Trophoblast cell (in vitro differentiated cells and primary cell): ENCODE data around the gene ARPP21.

Experiments used
- DNase-seq, 2 donors: peaks; one replicate each; pipeline ENCODE4 v3.0.0-alpha.2; 2016
- H2AFZ ChIP-seq: 2 replicates; pipeline ENCODE4 v1.6.1; 2013; ENCODE audit warnings: low read length, moderate library complexity, mild to moderate bottlenecking; ENCODE audit not compliant: insufficient read depth, poor library complexity
- H2AK5ac ChIP-seq: 2 replicates; pipeline ENCODE4 v1.6.1; 2013; ENCODE audit warnings: mild to moderate bottlenecking, low read length
- H2BK120ac ChIP-seq: 2 replicates; pipeline ENCODE4 v1.6.1; 2013; ENCODE audit warnings: low read length, mild to moderate bottlenecking, moderate library complexity; ENCODE audit not compliant: insufficient read depth, poor library complexity
- H2BK12ac ChIP-seq: 2 replicates; pipeline ENCODE4 v1.6.1; 2013; ENCODE audit warnings: mild to moderate bottlenecking, low read length, moderate library complexity
- H2BK5ac ChIP-seq: 2 replicates; pipeline ENCODE4 v1.6.1; 2013; ENCODE audit warnings: low read length, low read depth, moderate library complexity, mild to moderate bottlenecking; ENCODE audit not compliant: poor library complexity
- H3K14ac ChIP-seq: 2 replicates; pipeline ENCODE4 v1.6.1; 2013; ENCODE audit warnings: mild to moderate bottlenecking, low read length
- H3K18ac ChIP-seq: 2 replicates; pipeline ENCODE4 v1.6.1; 2013; ENCODE audit warnings: mild to moderate bottlenecking, low read length
- H3K23ac ChIP-seq: 2 replicates; pipeline ENCODE4 v1.6.1; 2013; ENCODE audit warnings: low read length
- H3K27ac ChIP-seq: 2 replicates; pipeline ENCODE4 v1.5.1; 2013; ENCODE audit warnings: low read depth, mild to moderate bottlenecking, inconsistent platforms, low read length, moderate library complexity
- H3K27me3 ChIP-seq: 2 replicates; pipeline ENCODE4 v1.6.1; 2013; ENCODE audit warnings: inconsistent platforms, mild to moderate bottlenecking, low read length, moderate library complexity; ENCODE audit not compliant: insufficient read depth
- H3K36me3 ChIP-seq, 2 experiments: 1 replicate in 1 of 2; 2 replicates in 1 of 2; pipeline ENCODE4 v1.6.1; 2013; ENCODE audit warnings: low read length in 2 of 2, mild to moderate bottlenecking in 2 of 2, moderate library complexity in 1 of 2; ENCODE audit not compliant: insufficient read depth in 2 of 2, control insufficient read depth in 1 of 2
- H3K4ac ChIP-seq: 2 replicates; pipeline ENCODE4 v1.6.1; 2013; ENCODE audit warnings: low read depth, mild to moderate bottlenecking, low read length, moderate library complexity
- H3K4me1 ChIP-seq, 2 experiments: 1 replicate in 1 of 2; 2 replicates in 1 of 2; pipeline ENCODE4 v1.6.1; 2013; ENCODE audit warnings: low read length in 2 of 2, mild to moderate bottlenecking in 2 of 2, moderate library complexity in 1 of 2; ENCODE audit not compliant: insufficient read depth in 2 of 2, control insufficient read depth in 1 of 2
- H3K4me2 ChIP-seq: 2 replicates; pipeline ENCODE4 v1.6.1; 2013; ENCODE audit warnings: inconsistent platforms, mild to moderate bottlenecking, low read length, moderate library complexity
- H3K4me3 ChIP-seq: 2 replicates; pipeline ENCODE4 v1.5.1; 2013; ENCODE audit warnings: mild to moderate bottlenecking, low read depth, low read length, inconsistent platforms
- H3K79me1 ChIP-seq: one replicate; pipeline ENCODE4 v1.6.1; 2013; ENCODE audit warnings: low read length
- H3K79me2 ChIP-seq: 2 replicates; pipeline ENCODE4 v1.6.1; 2013; ENCODE audit warnings: low read length, mild to moderate bottlenecking; ENCODE audit not compliant: control insufficient read depth, insufficient read depth, poor library complexity
- H3K9ac ChIP-seq: 2 replicates; pipeline ENCODE4 v1.6.1; 2013; ENCODE audit warnings: mild to moderate bottlenecking, low read length
- H3K9me3 ChIP-seq: 2 replicates; pipeline ENCODE4 v1.6.1; 2013; ENCODE audit warnings: low read depth, mild to moderate bottlenecking, control low read depth, inconsistent platforms, low read length; ENCODE audit not compliant: insufficient read depth
- H4K12ac ChIP-seq: 2 replicates; pipeline ENCODE4 v1.6.1; 2013; ENCODE audit warnings: low read depth, mild to moderate bottlenecking, low read length, moderate library complexity
- H4K8ac ChIP-seq: 2 replicates; pipeline ENCODE4 v1.6.1; 2013; ENCODE audit warnings: low read depth, mild to moderate bottlenecking, low read length, moderate library complexity
- H4K91ac ChIP-seq: one replicate; pipeline ENCODE4 v1.6.1; 2013; ENCODE audit warnings: low read depth, mild to moderate bottlenecking, low read length, moderate library complexity
- WGBS: extraction: QIAGEN DNeasy Blood & Tissue Kit; methylation state at CpG from one replicate; pipeline ENCODE4 v1.1.7; 2013; ENCODE audit warnings: missing lambda C conversion rate; ENCODE audit not compliant: insufficient read length, insufficient coverage; ENCODE audit errors: extremely low coverage; 5-methylcytosine and 5-hydroxymethylcytosine counted together

The ARPP21 gene

GRCh38 chr3:35643495-35643894, 4.2 kb downstream of the ARPP21 start:
- H3K4ac ChIP-seq: no peak overlapping the region
- no peak overlapping the region for H3K27ac ChIP-seq
- peaks cover 7% of the 10 kb centered on the region for H3K9me3 ChIP-seq
- no peak overlapping the region for H2BK5ac ChIP-seq
- H3K23ac ChIP-seq: no peak overlapping the region
- H2BK12ac ChIP-seq: no peak overlapping the region
- H2AK5ac ChIP-seq: no peak overlapping the region
- no peak overlapping the region for H3K9ac ChIP-seq
- no peak overlapping the region for H3K18ac ChIP-seq
- no peak overlapping the region for H3K4me2 ChIP-seq
- H3K36me3 ChIP-seq: no peaks in the 10 kb centered on the region
- DNase-seq: no peak
- no peak overlapping the region for H4K12ac ChIP-seq
- no peak overlapping the region for H2BK120ac ChIP-seq
- H3K4me1 ChIP-seq: peaks cover 9% of the 10 kb centered on the region in 2 experiments
- H4K8ac ChIP-seq: no peak overlapping the region
- no peak overlapping the region for H3K14ac ChIP-seq
- H2AFZ ChIP-seq: no peak overlapping the region
- no CpG with 5 or more reads among the region's 2 CpGs for WGBS
- no peak overlapping the region for H4K91ac ChIP-seq
- H3K4me3 ChIP-seq: no peak overlapping the region
- H3K27me3 ChIP-seq: peaks cover 14% of the 10 kb centered on the region
- H3K79me1 ChIP-seq: no peaks in the 10 kb centered on the region
- H3K79me2 ChIP-seq: peaks cover 3% of the 10 kb centered on the region

GRCh38 chr3:35644451-35644850, 5.1 kb downstream of the ARPP21 start:
- H2AK5ac ChIP-seq: no peak overlapping the region
- H4K91ac ChIP-seq: no peak overlapping the region
- H3K9ac ChIP-seq: no peak overlapping the region
- peaks cover 2% of the 10 kb centered on the region for H3K79me2 ChIP-seq
- H2BK5ac ChIP-seq: no peak overlapping the region
- H3K4me3 ChIP-seq: no peak overlapping the region
- no peak overlapping the region for H2BK12ac ChIP-seq
- H3K18ac ChIP-seq: no peak overlapping the region
- H2BK120ac ChIP-seq: no peak overlapping the region
- H2AFZ ChIP-seq: no peak overlapping the region
- no peak overlapping the region for H3K4me2 ChIP-seq
- H3K23ac ChIP-seq: no peak overlapping the region
- peaks cover 2% of the 10 kb centered on the region in 2 experiments for H3K4me1 ChIP-seq
- H3K79me1 ChIP-seq: no peaks in the 10 kb centered on the region
- no CpG with 5 or more reads among the region's 2 CpGs for WGBS
- H4K8ac ChIP-seq: no peak overlapping the region
- no peak overlapping the region for H3K4ac ChIP-seq
- H3K27me3 ChIP-seq: peaks cover 5% of the 10 kb centered on the region
- DNase-seq: no peak
- H3K27ac ChIP-seq: no peak overlapping the region
- H3K36me3 ChIP-seq: no peaks in the 10 kb centered on the region
- H4K12ac ChIP-seq: no peak overlapping the region
- peaks cover 2% of the 10 kb centered on the region for H3K9me3 ChIP-seq
- no peak overlapping the region for H3K14ac ChIP-seq

- H3K9me3 ChIP-seq: no peaks in the 10 kb centered on the region
- no peak overlapping the region for H2AK5ac ChIP-seq
Measured at GRCh38 chr3:35645189-35645588, 5.9 kb downstream of the ARPP21 start.

DNA sequence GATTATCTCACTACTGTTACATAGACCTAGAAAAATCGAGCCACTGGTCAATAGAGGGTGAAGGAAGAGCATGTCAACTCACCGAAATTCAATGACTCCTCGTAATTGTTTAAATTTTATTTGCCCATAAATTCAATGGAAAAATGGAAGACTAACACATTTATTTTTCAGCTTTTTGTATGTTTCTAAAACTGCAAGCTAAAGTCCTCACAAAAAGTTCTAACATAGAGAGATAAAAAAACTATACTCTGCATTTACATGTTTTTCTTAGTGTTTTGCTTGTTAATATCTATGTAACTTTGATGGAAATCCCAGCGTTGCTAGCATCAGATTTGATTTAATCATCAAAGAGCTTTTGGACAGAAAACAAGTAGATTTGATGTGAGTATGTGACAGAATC, 6.8 kb downstream of the ARPP21 start:
- no peaks in the 10 kb centered on the region for H3K27me3 ChIP-seq
- no peak overlapping the region for H2BK120ac ChIP-seq
- H2AK5ac ChIP-seq: no peak overlapping the region
- H3K4me2 ChIP-seq: no peak overlapping the region
- no peak overlapping the region for H4K91ac ChIP-seq
- H4K8ac ChIP-seq: no peak overlapping the region
- no peak overlapping the region for H2BK5ac ChIP-seq
- no peak overlapping the region for H3K9ac ChIP-seq
- no peak overlapping the region for H3K4ac ChIP-seq
- H2BK12ac ChIP-seq: no peak overlapping the region
- H3K4me3 ChIP-seq: no peak overlapping the region
- no peaks in the 10 kb centered on the region for H3K79me1 ChIP-seq
- H3K79me2 ChIP-seq: no peaks in the 10 kb centered on the region
- no CpG with 5 or more reads among the region's 4 CpGs for WGBS
- H3K9me3 ChIP-seq: no peaks in the 10 kb centered on the region
- H3K27ac ChIP-seq: no peak overlapping the region
- H4K12ac ChIP-seq: no peak overlapping the region
- no peak overlapping the region for H3K14ac ChIP-seq
- no peaks in the 10 kb centered on the region for H3K4me1 ChIP-seq
- H3K36me3 ChIP-seq: no peaks in the 10 kb centered on the region
- H2AFZ ChIP-seq: no peak overlapping the region
- H3K18ac ChIP-seq: no peak overlapping the region
- DNase-seq: no peak
- no peak overlapping the region for H3K23ac ChIP-seq

More at GRCh38 chr3:35645189-35645588, 5.9 kb downstream of the ARPP21 start:
- Histone ChIP-seq H4K8ac (no peak overlapping the region), H3K4me1 (no peaks in the 10 kb centered on the region), H2BK120ac (no peak overlapping the region), H3K79me2 (no peaks in the 10 kb centered on the region), H3K36me3 (no peaks in the 10 kb centered on the region), H2BK12ac (no peak overlapping the region), H2AFZ (no peak overlapping the region), H3K23ac (no peak overlapping the region), H3K4me3 (no peak overlapping the region), H3K27ac (no peak overlapping the region), H4K12ac (no peak overlapping the region), H3K4me2 (no peak overlapping the region), H3K9ac (no peak overlapping the region), H4K91ac (no peak overlapping the region), H3K4ac (no peak overlapping the region), H3K18ac (no peak overlapping the region), H3K27me3 (no peaks in the 10 kb centered on the region), H3K79me1 (no peaks in the 10 kb centered on the region), H2BK5ac (no peak overlapping the region), H3K14ac (no peak overlapping the region)
- WGBS: no CpG with 5 or more reads among the region's 2 CpGs
- DNase-seq: no peak
